Endometrium (tissue), 2 donors: ENCODE results near the gene CIITA.

Experiments used
- FAIRE-seq: peaks from 2 replicates; lab custom pipeline; 2012; peaks lifted over from hg19 to GRCh38; lab: Jason Lieb, UNC
- donor health status: control.
- donor health status: control.

The CIITA gene

GRCh38 chr16:10982465-10983150 is 105.6 kb downstream of the CIITA start:
- no peak for FAIRE-seq

- no peak for FAIRE-seq
Observed at GRCh38 chr16:10983159-10983558, 106.2 kb downstream of the CIITA start.

DNA sequence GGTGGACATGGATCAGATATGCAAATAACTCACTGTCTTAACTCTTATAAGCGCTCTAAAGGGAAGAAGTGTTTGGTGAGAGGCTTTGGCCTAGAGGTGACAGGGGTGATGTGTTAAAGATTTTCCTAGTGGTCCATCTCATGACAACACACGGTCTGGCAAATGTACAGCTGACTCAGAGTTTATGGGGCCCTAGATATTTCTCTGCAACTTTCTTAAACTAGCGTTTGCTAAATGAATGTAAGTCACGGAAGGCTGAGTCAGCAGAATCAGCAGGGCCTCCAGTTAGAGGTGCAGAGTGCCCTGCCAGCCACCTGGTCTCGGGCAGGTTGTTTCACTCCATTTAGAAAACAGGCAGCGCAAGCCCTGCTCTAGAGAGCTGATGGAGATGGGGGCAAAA is 107.5 kb downstream of the CIITA start:
- no peak for FAIRE-seq
